ENCODE measurements around the gene PGLYRP4. TPM values are rescaled to one million over a fixed set of nuclear protein-coding genes. Genes with fewer than 3 reads are reported as not detected.
A peak's percentile ranks its signal among the peaks of the same experiment; 100 is the strongest.

The PGLYRP4 gene
- total RNA-seq, 2 donors from 2014 or later, result not detected

DNA sequence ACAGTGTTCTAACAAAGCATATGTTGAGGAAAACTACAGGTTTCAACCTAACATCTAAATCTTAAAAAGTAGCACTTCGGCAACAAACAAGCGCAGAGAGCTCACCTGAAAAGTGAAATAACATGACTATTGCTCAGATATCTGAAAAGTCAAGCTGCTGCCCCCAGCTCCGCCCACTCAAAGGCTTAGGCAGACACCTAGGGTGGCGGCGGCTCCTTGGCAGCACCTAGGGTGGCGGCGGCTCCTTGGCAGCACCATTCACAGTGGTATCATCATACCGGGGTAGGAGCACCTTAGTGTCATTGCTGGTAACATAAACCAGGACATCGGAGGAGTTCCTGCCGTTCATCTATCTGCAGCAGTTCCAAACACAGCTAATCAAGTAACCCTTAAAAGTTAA is 30.9 kb upstream of the PGLYRP4 start:
- H3K27ac ChIP-seq (ENCODE audit: low read depth, low read length), result no peak overlapping the region
- no peaks in the 10 kb centered on the region for H3K36me3 Mint-ChIP-seq (ENCODE audit: low read depth)
- DNase-seq, result peak; percentile 24
- peaks cover 6% of the 10 kb centered on the region for H3K9me3 ChIP-seq (ENCODE audit: control insufficient read depth, low read length)
- H3K27ac Mint-ChIP-seq, result no peak overlapping the region
- no peak overlapping the region for H3K9ac ChIP-seq (ENCODE audit: extremely low read depth, low read length, poor library complexity, severe bottlenecking)
- peaks cover 10% of the 10 kb centered on the region for H3K27me3 ChIP-seq (ENCODE audit: control insufficient read depth, insufficient read depth, low read length, poor library complexity, severe bottlenecking)
- no peak overlapping the region for H3K4me3 Mint-ChIP-seq
- no peak overlapping the region for H3K4me3 ChIP-seq (ENCODE audit: low read length)
- no peaks in the 10 kb centered on the region for H3K4me1 Mint-ChIP-seq
- H3K9me3 Mint-ChIP-seq, result peaks cover 10% of the 10 kb centered on the region
- no peaks in the 10 kb centered on the region for H3K36me3 ChIP-seq (ENCODE audit: control insufficient read depth, insufficient read depth, low read length)
- TF ChIP-seq, protein P1, sequence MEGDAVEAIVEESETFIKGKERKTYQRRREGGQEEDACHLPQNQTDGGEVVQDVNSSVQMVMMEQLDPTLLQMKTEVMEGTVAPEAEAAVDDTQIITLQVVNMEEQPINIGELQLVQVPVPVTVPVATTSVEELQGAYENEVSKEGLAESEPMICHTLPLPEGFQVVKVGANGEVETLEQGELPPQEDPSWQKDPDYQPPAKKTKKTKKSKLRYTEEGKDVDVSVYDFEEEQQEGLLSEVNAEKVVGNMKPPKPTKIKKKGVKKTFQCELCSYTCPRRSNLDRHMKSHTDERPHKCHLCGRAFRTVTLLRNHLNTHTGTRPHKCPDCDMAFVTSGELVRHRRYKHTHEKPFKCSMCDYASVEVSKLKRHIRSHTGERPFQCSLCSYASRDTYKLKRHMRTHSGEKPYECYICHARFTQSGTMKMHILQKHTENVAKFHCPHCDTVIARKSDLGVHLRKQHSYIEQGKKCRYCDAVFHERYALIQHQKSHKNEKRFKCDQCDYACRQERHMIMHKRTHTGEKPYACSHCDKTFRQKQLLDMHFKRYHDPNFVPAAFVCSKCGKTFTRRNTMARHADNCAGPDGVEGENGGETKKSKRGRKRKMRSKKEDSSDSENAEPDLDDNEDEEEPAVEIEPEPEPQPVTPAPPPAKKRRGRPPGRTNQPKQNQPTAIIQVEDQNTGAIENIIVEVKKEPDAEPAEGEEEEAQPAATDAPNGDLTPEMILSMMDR (conservative IDR thresholded peaks at IDR 0.05), result no peak
- no peaks in the 10 kb centered on the region for H3K4me1 ChIP-seq (ENCODE audit: control insufficient read depth, insufficient read depth, low read length)
- peaks cover 14% of the 10 kb centered on the region for H3K27me3 Mint-ChIP-seq (ENCODE audit: insufficient read depth)
- WGBS, 2 experiments (ENCODE audit: insufficient coverage in 1 of 2, insufficient read length in 1 of 2), result 87 to 89% methylated on average over 8 to 10 of the region's 10 CpGs

DNA sequence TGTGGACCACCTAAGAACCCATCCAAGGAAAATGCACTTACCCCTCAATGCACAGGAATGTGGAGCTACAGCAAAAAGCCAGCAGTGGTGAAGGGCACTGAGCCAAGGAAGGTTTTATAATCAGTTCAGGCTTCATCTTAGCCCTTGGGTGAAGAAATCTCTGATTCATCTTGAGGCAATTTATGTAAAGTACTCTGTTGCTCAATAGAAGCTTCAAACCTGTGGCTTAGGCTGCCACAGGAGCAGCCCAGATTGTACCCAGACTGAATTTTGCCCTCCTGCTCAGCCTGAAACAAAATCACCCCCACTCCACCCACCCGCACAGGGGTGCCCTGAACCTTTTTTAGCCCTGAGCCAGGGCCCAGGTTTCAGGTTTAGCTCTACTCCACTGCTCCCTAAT is 26.9 kb upstream of the PGLYRP4 start, which contains the start of gene S100A12:
Gene S100A12, minus strand, starts transcription at position 111 of the 400 bp plus-strand sequence. CDS start 1,029 bp downstream, outside the sequence.
- Mint-ChIP-seq H3K4me1 (no peaks in the 10 kb centered on the region), H3K36me3 (ENCODE audit: low read depth) (no peaks in the 10 kb centered on the region), H3K4me3 (no peak within 1 kb of the TSS), H3K27me3 (ENCODE audit: insufficient read depth) (peaks cover 3% of the 10 kb centered on the region), H3K9me3 (no peaks in the 10 kb centered on the region), H3K27ac (no peak within 1 kb of the TSS)
- Histone ChIP-seq H3K27me3 (ENCODE audit: control insufficient read depth, insufficient read depth, low read length, poor library complexity, severe bottlenecking) (no peaks in the 10 kb centered on the region), H3K9ac (ENCODE audit: extremely low read depth, low read length, poor library complexity, severe bottlenecking) (no peak within 1 kb of the TSS), H3K4me1 (ENCODE audit: control insufficient read depth, insufficient read depth, low read length) (no peaks in the 10 kb centered on the region), H3K36me3 (ENCODE audit: control insufficient read depth, insufficient read depth, low read length) (no peaks in the 10 kb centered on the region), H3K9me3 (ENCODE audit: control insufficient read depth, low read length) (no peaks in the 10 kb centered on the region), H3K27ac (ENCODE audit: low read depth, low read length) (no peak within 1 kb of the TSS), H3K4me3 (ENCODE audit: low read length) (no peak within 1 kb of the TSS)
- 87% methylated on average over 1 of the region's 1 CpG; no CpG with 5 or more reads in 1 of the 2 experiments for WGBS, 2 experiments (ENCODE audit: insufficient coverage in 1 of 2, insufficient read length in 1 of 2)
- TF ChIP-seq, protein P1 (conservative IDR thresholded peaks at IDR 0.05), result no peak
- DNase-seq, result peak; percentile 29

DNA sequence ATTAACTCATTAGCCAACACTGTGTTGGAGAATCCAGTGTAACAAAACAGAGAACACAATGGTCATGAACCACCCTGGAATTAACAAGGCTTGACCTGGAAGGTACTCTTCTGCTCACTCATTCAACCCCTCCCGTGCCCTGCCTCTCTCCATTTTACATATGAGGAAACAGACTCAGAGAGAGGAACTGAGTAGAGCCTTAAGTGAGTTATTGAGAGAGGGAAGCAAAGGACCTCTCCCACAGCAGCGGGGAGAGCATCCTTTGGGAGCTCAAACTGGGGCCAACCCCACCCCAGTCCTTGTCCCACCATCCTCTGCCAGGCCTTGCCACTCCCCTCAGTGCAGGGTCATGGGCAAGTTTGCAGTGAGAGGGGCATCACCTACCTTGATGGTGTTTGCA is 25.4 kb upstream of the PGLYRP4 start:
- Histone ChIP-seq H3K9ac (ENCODE audit: extremely low read depth, low read length, poor library complexity, severe bottlenecking) (no peak overlapping the region), H3K27me3 (ENCODE audit: control insufficient read depth, insufficient read depth, low read length, poor library complexity, severe bottlenecking) (no peaks in the 10 kb centered on the region), H3K27ac (ENCODE audit: low read depth, low read length) (no peak overlapping the region), H3K4me1 (ENCODE audit: control insufficient read depth, insufficient read depth, low read length) (no peaks in the 10 kb centered on the region), H3K4me3 (ENCODE audit: low read length) (no peak overlapping the region), H3K36me3 (ENCODE audit: control insufficient read depth, insufficient read depth, low read length) (no peaks in the 10 kb centered on the region), H3K9me3 (ENCODE audit: control insufficient read depth, low read length) (no peaks in the 10 kb centered on the region)
- Mint-ChIP-seq H3K27me3 (ENCODE audit: insufficient read depth) (peaks cover 7% of the 10 kb centered on the region), H3K27ac (no peak overlapping the region), H3K4me3 (no peak overlapping the region), H3K9me3 (no peaks in the 10 kb centered on the region), H3K4me1 (no peaks in the 10 kb centered on the region), H3K36me3 (ENCODE audit: low read depth) (no peaks in the 10 kb centered on the region)
- DNase-seq, result peak; percentile 20
- TF ChIP-seq, protein P1 (conservative IDR thresholded peaks at IDR 0.05), result no peak
- 73 to 100% methylated on average over 1 to 2 of the region's 2 CpGs for WGBS, 2 experiments (ENCODE audit: insufficient coverage in 1 of 2, insufficient read length in 1 of 2)

Data from endodermal cell (in vitro differentiated cells).